CD4-positive, alpha-beta T cell treated with Interleukin-15 for 4 hours (primary cell): Measurements from ENCODE around the gene KAT6B.

Experiments
- DNase-seq: peaks from one replicate; pipeline ENCODE4 v3.0.0-alpha.2; 2020; ENCODE audit warnings: low spot score

KAT6B gene

GRCh38 chr10:75018251-75018650 is 191.9 kb downstream of the KAT6B start:
- DNase-seq: no peak

- no peak for DNase-seq
These were observed 192.4 kb downstream of the KAT6B start for GRCh38 chr10:75018686-75019307.

DNA sequence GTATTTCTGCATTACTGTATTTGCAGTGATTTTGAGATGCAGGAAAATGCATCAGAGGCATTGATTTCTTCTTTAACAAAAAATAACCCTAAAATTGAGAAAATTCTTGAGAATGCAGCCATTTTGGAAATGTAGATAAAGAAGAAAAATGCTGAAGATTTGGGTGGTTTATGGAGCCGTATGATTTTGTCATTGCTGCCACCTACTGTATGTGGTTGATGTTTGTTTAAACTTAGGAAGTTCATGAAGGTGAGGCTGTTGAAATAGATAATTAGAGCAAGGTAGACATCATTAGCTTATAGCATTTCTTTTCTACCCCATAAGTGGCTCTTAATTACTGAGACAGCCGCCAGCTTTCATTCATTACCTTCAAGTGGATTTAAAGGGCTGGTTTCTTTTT is 193.0 kb downstream of the KAT6B start:
- DNase-seq: peak; percentile 35

GRCh38 chr10:75020168-75020567 is 193.8 kb downstream of the KAT6B start:
- no peak for DNase-seq

GRCh38 chr10:75021379-75022249 is 195.2 kb downstream of the KAT6B start:
- DNase-seq: no peak

GRCh38 chr10:75023074-75023473 is 196.7 kb downstream of the KAT6B start:
- DNase-seq: no peak

- DNase-seq: no peak
These were observed 198.6 kb downstream of the KAT6B start for GRCh38 chr10:75024971-75025523.

DNA sequence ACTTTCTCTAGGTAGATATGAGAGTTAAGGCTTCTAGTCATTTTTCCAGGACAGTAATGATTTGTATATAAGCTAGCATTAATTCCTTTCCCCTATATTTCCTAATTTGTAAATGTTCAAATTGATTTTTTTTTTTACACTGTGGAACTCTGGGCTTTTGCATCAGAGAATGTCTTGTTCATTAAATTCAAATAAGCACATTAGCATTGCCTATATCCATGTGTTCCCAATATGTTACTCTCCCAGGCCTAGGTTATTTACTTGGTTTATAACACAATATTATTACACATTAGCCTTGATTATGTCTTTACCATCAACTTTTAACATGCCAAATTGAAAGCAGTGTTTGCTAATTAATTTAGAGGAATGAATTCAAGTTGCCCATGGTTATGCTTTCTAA is 201.6 kb downstream of the KAT6B start:
- no peak for DNase-seq

DNA sequence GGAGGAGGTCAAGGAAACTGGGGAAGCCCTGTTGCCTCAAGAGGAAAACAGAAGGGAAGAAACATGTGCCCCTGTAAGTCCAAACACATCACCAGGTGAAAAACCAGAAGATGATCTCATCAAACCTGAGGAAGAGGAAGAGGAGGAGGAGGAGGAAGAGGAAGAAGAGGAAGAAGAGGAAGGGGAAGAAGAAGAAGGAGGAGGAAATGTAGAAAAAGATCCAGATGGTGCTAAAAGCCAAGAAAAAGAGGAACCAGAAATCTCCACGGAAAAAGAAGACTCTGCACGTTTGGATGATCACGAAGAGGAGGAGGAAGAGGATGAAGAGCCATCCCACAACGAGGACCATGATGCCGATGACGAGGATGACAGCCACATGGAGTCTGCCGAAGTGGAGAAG is 202.3 kb downstream of the KAT6B start:
- DNase-seq: no peak

DNA sequence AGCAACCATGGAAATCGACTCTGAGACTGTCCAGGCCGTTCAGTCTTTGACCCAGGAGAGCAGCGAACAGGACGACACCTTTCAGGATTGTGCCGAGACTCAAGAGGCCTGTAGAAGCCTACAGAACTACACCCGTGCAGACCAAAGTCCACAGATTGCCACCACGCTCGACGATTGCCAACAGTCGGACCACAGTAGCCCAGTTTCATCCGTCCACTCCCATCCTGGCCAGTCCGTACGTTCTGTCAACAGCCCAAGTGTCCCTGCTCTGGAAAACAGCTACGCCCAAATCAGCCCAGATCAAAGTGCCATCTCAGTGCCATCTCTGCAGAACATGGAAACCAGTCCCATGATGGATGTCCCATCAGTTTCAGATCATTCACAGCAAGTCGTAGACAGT is 203.0 kb downstream of the KAT6B start:
- no peak for DNase-seq

DNA sequence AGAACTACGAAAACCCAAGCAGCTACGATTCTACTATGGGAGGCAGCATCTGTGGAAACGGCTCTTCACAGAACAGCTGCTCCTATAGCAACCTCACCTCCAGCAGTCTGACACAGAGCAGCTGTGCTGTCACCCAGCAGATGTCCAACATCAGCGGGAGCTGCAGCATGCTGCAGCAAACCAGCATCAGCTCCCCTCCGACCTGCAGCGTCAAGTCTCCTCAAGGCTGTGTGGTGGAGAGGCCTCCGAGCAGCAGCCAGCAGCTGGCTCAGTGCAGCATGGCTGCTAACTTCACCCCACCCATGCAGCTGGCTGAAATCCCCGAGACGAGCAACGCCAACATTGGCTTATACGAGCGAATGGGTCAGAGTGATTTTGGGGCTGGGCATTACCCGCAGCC is 203.5 kb downstream of the KAT6B start:
- DNase-seq: no peak

DNA sequence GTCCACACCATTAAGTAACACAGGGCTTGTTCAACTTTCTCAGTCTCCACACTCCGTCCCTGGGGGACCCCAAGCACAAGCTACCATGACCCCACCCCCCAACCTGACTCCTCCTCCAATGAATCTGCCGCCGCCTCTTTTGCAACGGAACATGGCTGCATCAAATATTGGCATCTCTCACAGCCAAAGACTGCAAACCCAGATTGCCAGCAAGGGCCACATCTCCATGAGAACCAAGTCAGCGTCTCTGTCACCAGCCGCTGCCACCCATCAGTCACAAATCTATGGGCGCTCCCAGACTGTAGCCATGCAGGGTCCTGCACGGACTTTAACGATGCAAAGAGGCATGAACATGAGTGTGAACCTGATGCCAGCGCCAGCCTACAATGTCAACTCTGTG is 204.0 kb downstream of the KAT6B start:
- DNase-seq: no peak

DNA sequence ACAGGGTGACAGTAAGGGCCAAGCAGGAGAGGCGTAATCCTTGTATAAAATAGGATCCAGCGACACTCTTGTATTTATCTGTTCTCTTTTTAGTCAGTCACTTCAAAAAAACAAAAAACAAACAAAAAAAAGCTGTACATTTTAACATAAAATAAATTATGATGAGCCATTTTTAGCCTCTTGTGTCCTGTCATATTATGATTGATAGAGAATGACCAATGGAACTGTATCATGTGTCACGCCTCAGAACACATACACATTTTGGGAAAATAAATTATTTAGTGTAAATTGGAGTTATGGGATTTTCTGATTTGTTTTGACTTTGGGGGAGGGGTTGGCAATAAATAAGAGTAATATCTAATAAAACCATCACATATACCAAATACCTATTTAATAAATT is 205.7 kb downstream of the KAT6B start:
- no peak for DNase-seq

DNA sequence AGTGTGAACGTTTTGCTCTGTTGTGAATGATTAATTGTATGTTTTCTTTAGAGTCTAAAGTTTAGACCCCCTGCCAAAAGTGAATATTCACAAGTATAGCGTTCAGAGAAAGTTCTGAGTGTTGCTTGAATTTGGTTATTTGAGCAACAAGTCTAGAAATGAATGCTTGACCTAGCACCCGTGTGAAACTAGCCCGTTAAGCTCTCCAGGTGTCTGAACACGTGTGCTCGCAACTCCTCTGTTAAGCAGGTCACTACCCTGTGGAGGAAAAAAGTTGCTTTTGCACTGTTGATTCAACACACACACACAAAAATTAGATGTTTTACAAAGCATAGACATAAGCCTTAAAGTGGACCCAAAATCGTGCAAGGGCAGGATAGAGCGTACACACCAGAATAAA is 206.4 kb downstream of the KAT6B start:
- DNase-seq: no peak

DNA sequence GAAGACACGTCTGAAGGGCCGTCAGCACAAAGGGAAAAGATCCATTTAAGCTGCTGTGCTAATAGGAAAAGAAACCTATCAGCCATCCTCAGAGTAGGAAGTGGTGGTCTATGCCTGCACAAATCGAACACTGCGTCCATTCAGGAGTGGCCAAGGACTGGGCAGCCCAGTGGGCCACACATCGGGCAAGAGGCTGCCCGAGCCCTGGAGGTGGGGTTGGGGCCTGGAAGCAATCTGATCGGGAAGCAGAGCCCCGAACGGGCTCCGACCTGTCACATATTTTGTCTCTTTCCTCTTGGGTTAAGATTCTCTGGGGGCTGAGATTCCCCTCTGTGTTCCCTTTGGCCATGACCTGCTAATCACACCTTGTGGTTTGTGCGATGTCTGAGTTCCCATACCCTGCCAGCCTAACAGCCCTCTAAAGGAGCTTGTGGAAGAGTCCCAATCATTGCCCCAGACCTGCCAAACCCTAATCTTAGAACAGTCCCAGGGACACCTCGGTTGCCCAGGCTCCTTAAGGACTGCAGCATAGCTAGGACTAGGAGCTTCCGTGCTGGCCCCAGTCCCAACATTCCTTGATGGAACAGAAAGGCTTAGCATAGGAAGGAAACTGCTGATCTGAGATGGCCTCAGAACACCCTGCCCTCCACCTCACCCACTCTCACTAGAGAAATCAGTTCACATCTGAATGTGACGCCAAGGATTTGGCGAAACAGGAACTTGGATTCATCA is 207.2 kb downstream of the KAT6B start:
- DNase-seq: no peak

DNA sequence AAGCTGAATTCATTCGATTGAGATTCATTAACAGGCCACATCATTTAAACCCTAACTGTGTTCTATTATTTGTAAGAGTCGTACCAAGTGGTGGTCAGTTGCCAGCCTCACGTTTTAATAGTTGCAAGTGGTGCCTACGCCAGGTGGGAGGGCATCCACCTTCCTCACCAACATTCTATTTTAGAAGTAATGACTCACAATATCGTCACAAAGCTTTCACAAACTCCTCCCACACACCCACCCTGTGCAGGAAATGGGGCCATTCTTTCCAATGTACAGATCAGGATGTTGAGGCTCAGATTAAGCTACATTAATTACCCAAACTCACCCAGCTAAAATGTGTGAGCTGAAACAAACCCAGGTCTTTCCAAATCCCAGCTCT is 207.7 kb downstream of the KAT6B start:
- no peak for DNase-seq

- DNase-seq: no peak
These were observed 208.4 kb downstream of the KAT6B start for GRCh38 chr10:75034714-75035258.

DNA sequence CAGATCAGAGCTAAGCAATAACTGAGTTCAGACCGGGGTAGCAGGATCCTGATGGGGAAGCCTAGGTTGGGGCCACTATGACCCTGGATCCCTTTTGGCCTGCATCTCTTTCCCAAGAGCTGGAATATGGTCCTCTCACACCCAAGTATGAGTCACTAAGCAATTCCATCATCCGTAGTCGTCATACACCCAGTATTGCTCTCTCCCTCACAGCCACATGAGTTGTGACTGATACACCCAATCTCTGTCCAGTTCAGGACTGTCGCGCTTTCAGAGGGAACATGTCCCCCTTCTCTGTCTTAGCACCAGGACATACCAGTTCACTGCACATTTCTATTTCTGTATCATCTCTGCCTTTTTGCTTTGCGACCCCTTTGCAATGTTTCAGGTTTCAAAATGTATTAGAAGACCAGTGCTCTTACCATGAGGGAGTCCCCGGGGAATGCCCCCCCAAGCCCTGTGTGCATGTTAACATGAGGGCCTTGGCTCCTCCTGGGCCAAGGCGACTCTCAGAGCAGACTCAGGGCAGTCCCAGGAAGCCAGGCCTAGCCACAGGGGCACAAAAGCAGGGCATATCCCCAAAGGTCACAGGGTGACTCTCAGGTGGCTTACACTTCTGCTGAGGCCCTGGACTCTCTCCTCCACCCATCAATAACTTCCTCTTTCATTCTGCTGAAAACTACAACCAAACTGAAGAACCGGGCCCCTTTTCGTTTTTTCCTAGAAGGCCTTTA is 209.7 kb downstream of the KAT6B start:
- DNase-seq: no peak

GRCh38 chr10:75037171-75038153 is 211.1 kb downstream of the KAT6B start:
- DNase-seq: no peak

GRCh38 chr10:75038335-75038734 is 211.9 kb downstream of the KAT6B start:
- DNase-seq: no peak

GRCh38 chr10:75040576-75040975 is 214.2 kb downstream of the KAT6B start:
- no peak for DNase-seq
